ENCODE measurements around the gene FAM3A.
A peak's percentile ranks its signal among the peaks of the same experiment; 100 is the strongest.

The FAM3A gene

DNA sequence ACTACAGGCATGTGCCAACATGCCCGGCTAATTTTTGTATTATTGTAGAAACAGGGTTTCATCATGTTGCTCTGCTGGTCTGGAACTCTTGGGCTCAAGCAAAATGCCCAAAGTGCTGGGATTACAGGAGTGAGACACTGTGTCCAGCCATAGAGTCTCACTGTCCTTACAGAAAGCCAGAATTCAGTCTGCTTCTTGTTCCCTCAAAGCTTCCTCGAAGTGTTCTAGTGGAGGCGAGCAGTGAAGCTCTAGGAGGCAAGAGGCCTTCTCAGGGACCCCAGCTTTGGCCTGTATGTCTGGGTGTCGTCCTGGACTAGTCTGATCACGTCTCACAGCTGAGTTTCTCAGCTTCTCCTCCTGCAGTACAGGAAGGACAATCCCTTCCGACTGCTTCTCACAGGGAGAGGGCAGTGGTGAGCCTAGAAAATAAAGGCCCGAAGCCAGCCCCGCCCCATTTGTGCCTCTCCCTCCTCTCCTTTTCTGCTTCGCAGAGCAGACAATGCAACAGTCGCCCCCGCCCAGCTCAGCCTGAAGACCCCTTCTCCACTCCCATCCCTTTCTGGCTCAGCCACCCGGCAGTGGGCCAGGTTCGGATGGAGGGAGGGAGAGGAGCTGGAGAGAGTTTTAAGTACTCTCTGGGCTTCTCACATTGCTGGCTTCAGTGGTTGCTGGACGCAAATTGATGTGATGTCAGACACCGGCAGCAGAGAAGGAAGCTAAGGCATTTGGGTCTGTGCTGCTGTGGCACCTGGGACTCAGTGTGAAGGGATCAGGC is 11.1 kb upstream of the FAM3A start (continued):
- TF ChIP-seq ZNF23 (tag by site-specific recombination; IDR thresholded peaks at IDR 0.05; ENCODE audit: borderline replicate concordance): no peak
- peak; percentile 62; the same call in 1 of the 2 replicates for TF ChIP-seq ZNF366 (tag by site-specific recombination; conservative IDR thresholded peaks at IDR 0.05)
- TF ChIP-seq ZSCAN23 (tag by site-specific recombination; IDR thresholded peaks at IDR 0.05): no peak
- TF ChIP-seq ZNF121 (tag by site-specific recombination; IDR thresholded peaks at IDR 0.05): peak; percentile 2; the same call in 1 of the 2 replicates
- no peak for TF ChIP-seq ZNF174 (tag by site-specific recombination; IDR thresholded peaks at IDR 0.05)
- no peak for TF ChIP-seq ZNF768 (tag by site-specific recombination; IDR thresholded peaks at IDR 0.05)
- no peak for TF ChIP-seq BCL11A (tag by site-specific recombination; IDR thresholded peaks at IDR 0.05; ENCODE audit: low read depth)
- no peak for TF ChIP-seq SP2 (tag by site-specific recombination; IDR thresholded peaks at IDR 0.05)
- TF ChIP-seq ZNF600 (tag by site-specific recombination; IDR thresholded peaks at IDR 0.05): 0 out of 2 replicates have a peak, but pooled peaks have one; percentile 34
- no peak for TF ChIP-seq ZNF707 (tag by site-specific recombination; IDR thresholded peaks at IDR 0.05)
- TF ChIP-seq ZNF169 (tag by site-specific recombination; IDR thresholded peaks at IDR 0.05): no peak
- TF ChIP-seq, protein P1, sequence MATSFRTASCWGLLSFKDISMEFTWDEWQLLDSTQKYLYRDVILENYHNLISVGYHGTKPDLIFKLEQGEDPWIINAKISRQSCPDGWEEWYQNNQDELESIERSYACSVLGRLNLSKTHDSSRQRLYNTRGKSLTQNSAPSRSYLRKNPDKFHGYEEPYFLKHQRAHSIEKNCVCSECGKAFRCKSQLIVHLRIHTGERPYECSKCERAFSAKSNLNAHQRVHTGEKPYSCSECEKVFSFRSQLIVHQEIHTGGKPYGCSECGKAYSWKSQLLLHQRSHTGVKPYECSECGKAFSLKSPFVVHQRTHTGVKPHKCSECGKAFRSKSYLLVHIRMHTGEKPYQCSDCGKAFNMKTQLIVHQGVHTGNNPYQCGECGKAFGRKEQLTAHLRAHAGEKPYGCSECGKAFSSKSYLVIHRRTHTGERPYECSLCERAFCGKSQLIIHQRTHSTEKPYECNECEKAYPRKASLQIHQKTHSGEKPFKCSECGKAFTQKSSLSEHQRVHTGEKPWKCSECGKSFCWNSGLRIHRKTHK (tag by site-specific recombination; IDR thresholded peaks at IDR 0.05): no peak
- TF ChIP-seq ZNF341 (tag by site-specific recombination; IDR thresholded peaks at IDR 0.05; ENCODE audit: low read depth): no peak
- 0 out of 2 replicates have a peak, but pooled peaks have one; percentile 26 for TF ChIP-seq ZNF629 (tag by site-specific recombination; IDR thresholded peaks at IDR 0.05)
- TF ChIP-seq, protein P2, sequence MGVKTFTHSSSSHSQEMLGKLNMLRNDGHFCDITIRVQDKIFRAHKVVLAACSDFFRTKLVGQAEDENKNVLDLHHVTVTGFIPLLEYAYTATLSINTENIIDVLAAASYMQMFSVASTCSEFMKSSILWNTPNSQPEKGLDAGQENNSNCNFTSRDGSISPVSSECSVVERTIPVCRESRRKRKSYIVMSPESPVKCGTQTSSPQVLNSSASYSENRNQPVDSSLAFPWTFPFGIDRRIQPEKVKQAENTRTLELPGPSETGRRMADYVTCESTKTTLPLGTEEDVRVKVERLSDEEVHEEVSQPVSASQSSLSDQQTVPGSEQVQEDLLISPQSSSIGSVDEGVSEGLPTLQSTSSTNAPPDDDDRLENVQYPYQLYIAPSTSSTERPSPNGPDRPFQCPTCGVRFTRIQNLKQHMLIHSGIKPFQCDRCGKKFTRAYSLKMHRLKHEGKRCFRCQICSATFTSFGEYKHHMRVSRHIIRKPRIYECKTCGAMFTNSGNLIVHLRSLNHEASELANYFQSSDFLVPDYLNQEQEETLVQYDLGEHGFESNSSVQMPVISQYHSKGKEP (tag by site-specific recombination; IDR thresholded peaks at IDR 0.05): no peak
- no peak for TF ChIP-seq HOXC10 (CRISPR knock-in tag; IDR thresholded peaks at IDR 0.05)
- TF ChIP-seq REPIN1 (tag by site-specific recombination; IDR thresholded peaks at IDR 0.05; ENCODE audit: low read depth): no peak
- no peak for TF ChIP-seq MYNN (tag by site-specific recombination; IDR thresholded peaks at IDR 0.05; ENCODE audit: borderline replicate concordance)
- TF ChIP-seq ZNF747 (tag by site-specific recombination; IDR thresholded peaks at IDR 0.05): no peak
- TF ChIP-seq, protein P3, sequence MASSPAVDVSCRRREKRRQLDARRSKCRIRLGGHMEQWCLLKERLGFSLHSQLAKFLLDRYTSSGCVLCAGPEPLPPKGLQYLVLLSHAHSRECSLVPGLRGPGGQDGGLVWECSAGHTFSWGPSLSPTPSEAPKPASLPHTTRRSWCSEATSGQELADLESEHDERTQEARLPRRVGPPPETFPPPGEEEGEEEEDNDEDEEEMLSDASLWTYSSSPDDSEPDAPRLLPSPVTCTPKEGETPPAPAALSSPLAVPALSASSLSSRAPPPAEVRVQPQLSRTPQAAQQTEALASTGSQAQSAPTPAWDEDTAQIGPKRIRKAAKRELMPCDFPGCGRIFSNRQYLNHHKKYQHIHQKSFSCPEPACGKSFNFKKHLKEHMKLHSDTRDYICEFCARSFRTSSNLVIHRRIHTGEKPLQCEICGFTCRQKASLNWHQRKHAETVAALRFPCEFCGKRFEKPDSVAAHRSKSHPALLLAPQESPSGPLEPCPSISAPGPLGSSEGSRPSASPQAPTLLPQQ (tag by site-specific recombination; IDR thresholded peaks at IDR 0.05): no peak
- no peak for TF ChIP-seq ZNF514 (tag by site-specific recombination; IDR thresholded peaks at IDR 0.05)
- no peak for TF ChIP-seq ZNF10 (tag by site-specific recombination; IDR thresholded peaks at IDR 0.05)
- no peak for TF ChIP-seq ZFP3 (tag by site-specific recombination; IDR thresholded peaks at IDR 0.05; ENCODE audit: low read depth)
- no peak for TF ChIP-seq ZNF837 (tag by site-specific recombination; IDR thresholded peaks at IDR 0.05)
- TF ChIP-seq ZNF654 (tag by site-specific recombination; IDR thresholded peaks at IDR 0.05; ENCODE audit: low read depth): no peak
- peak; percentile 97 for TF ChIP-seq ZNF394 (tag by site-specific recombination; IDR thresholded peaks at IDR 0.05; ENCODE audit: borderline replicate concordance)
- no peak for TF ChIP-seq ZNF274 (IDR thresholded peaks at IDR 0.05; ENCODE audit: low read length)
- TF ChIP-seq ZNF274 (tag by site-specific recombination; IDR thresholded peaks at IDR 0.05; ENCODE audit: borderline replicate concordance): no peak
- TF ChIP-seq ZNF335 (tag by site-specific recombination; conservative IDR thresholded peaks at IDR 0.05): peak; percentile 86
- TF ChIP-seq, protein P4, sequence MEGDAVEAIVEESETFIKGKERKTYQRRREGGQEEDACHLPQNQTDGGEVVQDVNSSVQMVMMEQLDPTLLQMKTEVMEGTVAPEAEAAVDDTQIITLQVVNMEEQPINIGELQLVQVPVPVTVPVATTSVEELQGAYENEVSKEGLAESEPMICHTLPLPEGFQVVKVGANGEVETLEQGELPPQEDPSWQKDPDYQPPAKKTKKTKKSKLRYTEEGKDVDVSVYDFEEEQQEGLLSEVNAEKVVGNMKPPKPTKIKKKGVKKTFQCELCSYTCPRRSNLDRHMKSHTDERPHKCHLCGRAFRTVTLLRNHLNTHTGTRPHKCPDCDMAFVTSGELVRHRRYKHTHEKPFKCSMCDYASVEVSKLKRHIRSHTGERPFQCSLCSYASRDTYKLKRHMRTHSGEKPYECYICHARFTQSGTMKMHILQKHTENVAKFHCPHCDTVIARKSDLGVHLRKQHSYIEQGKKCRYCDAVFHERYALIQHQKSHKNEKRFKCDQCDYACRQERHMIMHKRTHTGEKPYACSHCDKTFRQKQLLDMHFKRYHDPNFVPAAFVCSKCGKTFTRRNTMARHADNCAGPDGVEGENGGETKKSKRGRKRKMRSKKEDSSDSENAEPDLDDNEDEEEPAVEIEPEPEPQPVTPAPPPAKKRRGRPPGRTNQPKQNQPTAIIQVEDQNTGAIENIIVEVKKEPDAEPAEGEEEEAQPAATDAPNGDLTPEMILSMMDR (tag by site-specific recombination; IDR thresholded peaks at IDR 0.05): no peak; the same call in 1 of the 2 replicates
- TF ChIP-seq, protein P5, sequence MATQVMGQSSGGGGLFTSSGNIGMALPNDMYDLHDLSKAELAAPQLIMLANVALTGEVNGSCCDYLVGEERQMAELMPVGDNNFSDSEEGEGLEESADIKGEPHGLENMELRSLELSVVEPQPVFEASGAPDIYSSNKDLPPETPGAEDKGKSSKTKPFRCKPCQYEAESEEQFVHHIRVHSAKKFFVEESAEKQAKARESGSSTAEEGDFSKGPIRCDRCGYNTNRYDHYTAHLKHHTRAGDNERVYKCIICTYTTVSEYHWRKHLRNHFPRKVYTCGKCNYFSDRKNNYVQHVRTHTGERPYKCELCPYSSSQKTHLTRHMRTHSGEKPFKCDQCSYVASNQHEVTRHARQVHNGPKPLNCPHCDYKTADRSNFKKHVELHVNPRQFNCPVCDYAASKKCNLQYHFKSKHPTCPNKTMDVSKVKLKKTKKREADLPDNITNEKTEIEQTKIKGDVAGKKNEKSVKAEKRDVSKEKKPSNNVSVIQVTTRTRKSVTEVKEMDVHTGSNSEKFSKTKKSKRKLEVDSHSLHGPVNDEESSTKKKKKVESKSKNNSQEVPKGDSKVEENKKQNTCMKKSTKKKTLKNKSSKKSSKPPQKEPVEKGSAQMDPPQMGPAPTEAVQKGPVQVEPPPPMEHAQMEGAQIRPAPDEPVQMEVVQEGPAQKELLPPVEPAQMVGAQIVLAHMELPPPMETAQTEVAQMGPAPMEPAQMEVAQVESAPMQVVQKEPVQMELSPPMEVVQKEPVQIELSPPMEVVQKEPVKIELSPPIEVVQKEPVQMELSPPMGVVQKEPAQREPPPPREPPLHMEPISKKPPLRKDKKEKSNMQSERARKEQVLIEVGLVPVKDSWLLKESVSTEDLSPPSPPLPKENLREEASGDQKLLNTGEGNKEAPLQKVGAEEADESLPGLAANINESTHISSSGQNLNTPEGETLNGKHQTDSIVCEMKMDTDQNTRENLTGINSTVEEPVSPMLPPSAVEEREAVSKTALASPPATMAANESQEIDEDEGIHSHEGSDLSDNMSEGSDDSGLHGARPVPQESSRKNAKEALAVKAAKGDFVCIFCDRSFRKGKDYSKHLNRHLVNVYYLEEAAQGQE (tag by site-specific recombination; IDR thresholded peaks at IDR 0.05): no peak

Measured in HEK293 (cell line).